Ishikawa (cell line): Measurements from ENCODE around the gene SEC16A.

Experiments
- CEBPB ChIP-seq: IDR thresholded peaks from 2 replicates; pipeline ENCODE4 v1.6.1; 2012
- CREB1 ChIP-seq: IDR thresholded peaks from 2 replicates; pipeline ENCODE4 v1.6.1; 2012; ENCODE audit warnings: low read depth
- EGR1 ChIP-seq: IDR thresholded peaks from 2 replicates; pipeline ENCODE4 v1.6.1; 2012
- EP300 ChIP-seq: IDR thresholded peaks from 2 replicates; pipeline ENCODE4 v1.6.1; 2012; ENCODE audit warnings: borderline replicate concordance
- FOXM1 ChIP-seq: IDR thresholded peaks from 2 replicates; pipeline ENCODE4 v1.6.1; 2012; ENCODE audit warnings: low read depth, borderline replicate concordance
- MAX ChIP-seq: IDR thresholded peaks from 2 replicates; pipeline ENCODE4 v1.6.1; 2012
- NFIC ChIP-seq: IDR thresholded peaks from 2 replicates; pipeline ENCODE4 v1.6.1; 2012
- RAD21 ChIP-seq: IDR thresholded peaks from 2 replicates; pipeline ENCODE4 v1.6.1; 2012; ENCODE audit warnings: low read depth
- REST ChIP-seq: IDR thresholded peaks from 2 replicates; pipeline ENCODE4 v1.6.1; 2012; ENCODE audit warnings: low read depth, mild to moderate bottlenecking
- TAF1 ChIP-seq: IDR thresholded peaks from 2 replicates; pipeline ENCODE4 v1.6.1; 2012; ENCODE audit warnings: low read depth, mild to moderate bottlenecking
- TCF12 ChIP-seq: IDR thresholded peaks from 2 replicates; pipeline ENCODE4 v1.6.1; 2012; ENCODE audit warnings: low read depth
- TEAD4 ChIP-seq: IDR thresholded peaks from 2 replicates; pipeline ENCODE4 v1.6.1; 2012
- USF1 ChIP-seq: IDR thresholded peaks from 2 replicates; pipeline ENCODE4 v1.6.1; 2012
- YY1 ChIP-seq: IDR thresholded peaks from 2 replicates; pipeline ENCODE4 v1.6.1; 2012; ENCODE audit warnings: low read depth
- ZBTB7A ChIP-seq: IDR thresholded peaks from 2 replicates; pipeline ENCODE4 v1.6.1; 2012; ENCODE audit warnings: low read depth

Gene SEC16A

GRCh38 chr9:136441191-136441680 lies 41.6 kb downstream of the SEC16A start:
- TF ChIP-seq EP300 (no peak), TAF1 (no peak), USF1 (no peak), RAD21 (no peak), MAX (no peak), ZBTB7A (no peak), YY1 (no peak), CEBPB (no peak), FOXM1 (no peak), TEAD4 (no peak), EGR1 (no peak), TCF12 (no peak), REST (no peak), CREB1 (no peak)

GRCh38 chr9:136439481-136440408 lies 43.1 kb downstream of the SEC16A start, which contains the start of gene INPP5E:
TSS of gene INPP5E (minus strand) at chr9:136439845. CDS start at chr9:136439419, 426 bp downstream.
- TF ChIP-seq RAD21 (no peak), NFIC (no peak), ZBTB7A (no peak; the same call in 1 of the 2 replicates), YY1 (no peak), USF1 (no peak), FOXM1 (no peak), EP300 (no peak), CEBPB (no peak), TAF1 (no peak; the same call in 1 of the 2 replicates), TCF12 (no peak), REST (no peak), CREB1 (no peak), EGR1 (no peak), TEAD4 (no peak), MAX (no peak)

- TF ChIP-seq MAX, result no peak; the same call in 1 of the 2 replicates
- TF ChIP-seq EP300, result no peak
- TF ChIP-seq CEBPB, result no peak
- TF ChIP-seq TAF1, result no peak
- no peak for TF ChIP-seq REST
- TF ChIP-seq TEAD4, result no peak
- no peak for TF ChIP-seq RAD21
- TF ChIP-seq NFIC, result no peak
- no peak for TF ChIP-seq CREB1
- TF ChIP-seq ZBTB7A, result no peak
- no peak for TF ChIP-seq FOXM1
- TF ChIP-seq TCF12, result no peak
- no peak for TF ChIP-seq EGR1
Observed at GRCh38 chr9:136438548-136439480, 44.0 kb downstream of the SEC16A start.
